GM18873 (cell line): ENCODE results near the gene EDA.

Experiments
- ATAC-seq: cut with Tn5 transposase; IDR thresholded peaks from one replicate; pipeline ENCODE4 v1.9.1; 2021; ENCODE audit warnings: mild to moderate bottlenecking, moderate library complexity, moderate number of reproducible peaks; ENCODE audit not compliant: unreplicated experiment, low FRiP score

EDA gene

GRCh38 chrX:70013466-70014381, 397.8 kb downstream of the EDA start:
- ATAC-seq, result no peak

- no peak for ATAC-seq
Observed at GRCh38 chrX:70016513-70016912, 400.6 kb downstream of the EDA start.

GRCh38 chrX:70022616-70023015, 406.7 kb downstream of the EDA start:
- ATAC-seq, result no peak

- no peak for ATAC-seq
Observed at GRCh38 chrX:70025464-70025863, 409.6 kb downstream of the EDA start.

GRCh38 chrX:70026112-70026850, 410.4 kb downstream of the EDA start:
- ATAC-seq, result no peak

- no peak for ATAC-seq
Observed at GRCh38 chrX:70026851-70027200, 410.9 kb downstream of the EDA start.

- no peak for ATAC-seq
Observed at GRCh38 chrX:70029863-70030262, 413.9 kb downstream of the EDA start.

GRCh38 chrX:70030301-70030767, 414.4 kb downstream of the EDA start:
- no peak for ATAC-seq

- no peak for ATAC-seq
Observed at GRCh38 chrX:70032792-70033191, 416.9 kb downstream of the EDA start.

GRCh38 chrX:70033348-70034051, 417.6 kb downstream of the EDA start:
- ATAC-seq, result peak; percentile 51

GRCh38 chrX:70034646-70035045, 418.7 kb downstream of the EDA start:
- ATAC-seq, result no peak

- ATAC-seq, result no peak
Observed at GRCh38 chrX:70038515-70038914, 422.6 kb downstream of the EDA start.

- ATAC-seq, result no peak
Observed at GRCh38 chrX:70038951-70039350, 423.0 kb downstream of the EDA start.

GRCh38 chrX:70039758-70040157, 423.8 kb downstream of the EDA start:
- ATAC-seq, result no peak

- no peak for ATAC-seq
Observed at GRCh38 chrX:70041993-70042392, 426.1 kb downstream of the EDA start.

- ATAC-seq, result no peak
Observed at GRCh38 chrX:70042399-70043371, 426.8 kb downstream of the EDA start.

- no peak for ATAC-seq
Observed at GRCh38 chrX:70043685-70044084, 427.8 kb downstream of the EDA start.

GRCh38 chrX:70044541-70045245, 428.8 kb downstream of the EDA start:
- ATAC-seq, result no peak

- ATAC-seq, result no peak
Observed at GRCh38 chrX:70046978-70047377, 431.1 kb downstream of the EDA start.
